H1 (cell line): ENCODE data around the gene CADM2. TPM values are rescaled to one million over a fixed set of nuclear protein-coding genes. Genes with fewer than 3 reads are reported as not detected.
A peak's percentile ranks its signal among the peaks of the same experiment; 100 is the strongest.

Experiments
- CTCF ChIA-PET: fragments of 300-600 bp; sonication (Branson Sonifier 250); formaldehyde crosslinking; loops from one replicate; lab custom pipeline; 2021; ENCODE audit not compliant: partially characterized antibody; lab: Charles Lee
- POLR2A ChIA-PET: fragments of 300-600 bp; sonication (Branson Sonifier 250); formaldehyde crosslinking; loops from one replicate; lab custom pipeline; 2021; ENCODE audit warnings: inconsistent platforms; ENCODE audit not compliant: partially characterized antibody; lab: Charles Lee
- DNase-seq, 2 experiments: peaks; one replicate each; pipeline versions ENCODE4 v3.0.0 to v3.0.0-alpha.2; 2010 to 2022; ENCODE audit warnings: low spot score in 2 of 2, low read depth in 1 of 2, mixed read lengths in 1 of 2
- FAIRE-seq: peaks from 2 replicates; lab custom pipeline; 2011; peaks lifted over from hg19 to GRCh38; lab: Jason Lieb, UNC
- H2AFZ ChIP-seq: 2 replicates; pipeline ENCODE4 v1.8.1; 2012; ENCODE audit warnings: low read length, inconsistent platforms
- H2AK5ac ChIP-seq: 2 replicates; pipeline ENCODE4 v1.6.1; 2013; ENCODE audit warnings: low read depth, low read length
- H2BK120ac ChIP-seq: replicated peaks from 2 replicates; pipeline ENCODE3; 2013; ENCODE audit warnings: low read depth, low read length, inconsistent platforms
- H2BK12ac ChIP-seq: 2 replicates; pipeline ENCODE4 v1.6.1; 2013; ENCODE audit warnings: low read depth, low read length
- H2BK15ac ChIP-seq: 2 replicates; pipeline ENCODE4 v1.6.1; 2013; ENCODE audit warnings: low read length
- H2BK20ac ChIP-seq: 2 replicates; pipeline ENCODE4 v1.6.1; 2013; ENCODE audit warnings: low read length
- H2BK5ac ChIP-seq: 2 replicates; pipeline ENCODE4 v1.6.1; 2013; ENCODE audit warnings: low read depth, low read length
- H3K14ac ChIP-seq: 2 replicates; pipeline ENCODE4 v1.6.1; 2013; ENCODE audit warnings: inconsistent platforms; ENCODE audit not compliant: insufficient read length
- H3K18ac ChIP-seq: 2 replicates; pipeline ENCODE4 v1.6.1; 2013; ENCODE audit warnings: low read length; ENCODE audit errors: extremely low read depth
- H3K23ac ChIP-seq: 2 replicates; pipeline ENCODE4 v1.6.1; 2013; ENCODE audit warnings: inconsistent platforms; ENCODE audit not compliant: insufficient read length
- H3K23me2 ChIP-seq: 2 replicates; pipeline ENCODE4 v1.6.1; 2013; ENCODE audit warnings: low read depth, low read length
- H3K27ac ChIP-seq: 2 replicates; pipeline ENCODE4 v1.6.1; 2011; ENCODE audit warnings: low read depth, low read length, inconsistent platforms
- H3K27me3 ChIP-seq, 4 experiments: replicated peaks in 1 of 4; 1 replicate in 1 of 4; 2 replicates in 3 of 4; pipeline versions ENCODE4 v1.6.1 to v1.8.1; 2011 to 2013; ENCODE audit warnings: low read length in 3 of 4, mild to moderate bottlenecking in 3 of 4, inconsistent platforms in 2 of 4, mixed read lengths in 2 of 4, moderate library complexity in 1 of 4; ENCODE audit not compliant: control insufficient read depth in 3 of 4, insufficient read depth in 3 of 4; ENCODE audit errors: extremely low read depth in 1 of 4
- H3K36me3 ChIP-seq, 4 experiments: 2 replicates each; pipeline versions ENCODE4 v1.6.1 to v1.8.1; 2011 to 2013; ENCODE audit warnings: mild to moderate bottlenecking in 4 of 4, low read length in 3 of 4, moderate library complexity in 2 of 4, control low read depth in 1 of 4, inconsistent platforms in 1 of 4; ENCODE audit not compliant: insufficient read depth in 4 of 4, control insufficient read depth in 2 of 4
- H3K4ac ChIP-seq: replicated peaks from 2 replicates; pipeline ENCODE3; 2013; ENCODE audit warnings: low read length, low read depth, mixed read lengths, inconsistent platforms; ENCODE audit not compliant: insufficient read length
- H3K4me1 ChIP-seq, 4 experiments: replicated peaks in 1 of 4; 1 replicate in 1 of 4; 2 replicates in 3 of 4; pipeline versions ENCODE4 v1.6.1 to v1.8.1; 2011 to 2013; ENCODE audit warnings: low read length in 3 of 4, inconsistent platforms in 2 of 4, mixed read lengths in 1 of 4; ENCODE audit not compliant: insufficient read depth in 4 of 4, control insufficient read depth in 3 of 4
- H3K4me2 ChIP-seq, 2 experiments: 2 replicates each; pipeline versions ENCODE4 v1.6.1 to v1.8.1; 2011 to 2013; ENCODE audit warnings: low read depth in 2 of 2, low read length in 2 of 2, control low read depth in 1 of 2, inconsistent platforms in 1 of 2, mild to moderate bottlenecking in 1 of 2; ENCODE audit not compliant: insufficient read depth in 1 of 2
- H3K4me3 ChIP-seq, 4 experiments: fragments of 200-600, 300-600 bp in 1 of 4; sonication (generic), shearing (Covaris generic), sonication (Bioruptor Twin) in 1 of 4; 2 replicates each; pipeline versions ENCODE4 v1.5.1 to v1.8.1; 2011 to 2016; ENCODE audit warnings: low read length in 4 of 4, low read depth in 3 of 4, control low read depth in 2 of 4, inconsistent platforms in 2 of 4, mild to moderate bottlenecking in 2 of 4, mixed read lengths in 1 of 4, moderate library complexity in 1 of 4; ENCODE audit not compliant: insufficient read depth in 2 of 4; ENCODE audit errors: extremely low read depth in 1 of 4
- H3K56ac ChIP-seq: replicated peaks from 2 replicates; pipeline ENCODE3; 2013; ENCODE audit warnings: low read depth, mild to moderate bottlenecking, mixed read lengths, low read length, inconsistent platforms; ENCODE audit not compliant: insufficient read length
- H3K79me1 ChIP-seq: 2 replicates; pipeline ENCODE4 v1.6.1; 2013; ENCODE audit warnings: low read depth, low read length, control low read depth
- H3K79me2 ChIP-seq, 2 experiments: 2 replicates each; pipeline versions ENCODE4 v1.6.1 to v1.8.1; 2012 to 2013; ENCODE audit warnings: low read length in 2 of 2, mild to moderate bottlenecking in 2 of 2, inconsistent platforms in 1 of 2; ENCODE audit not compliant: insufficient read depth in 2 of 2, control insufficient read depth in 1 of 2
- H3K9ac ChIP-seq, 4 experiments: replicated peaks in 1 of 4; 1 replicate in 1 of 4; 2 replicates in 3 of 4; pipeline versions ENCODE4 v1.6.1 to v1.8.1; 2011 to 2013; ENCODE audit warnings: low read depth in 3 of 4, low read length in 3 of 4, control low read depth in 2 of 4, mild to moderate bottlenecking in 2 of 4, moderate library complexity in 2 of 4, inconsistent platforms in 1 of 4; ENCODE audit errors: extremely low read depth in 1 of 4
- H3K9me3 ChIP-seq, 2 experiments: 2 replicates each; pipeline versions ENCODE4 v1.6.1 to v1.8.1; 2012 to 2013; ENCODE audit warnings: mild to moderate bottlenecking in 2 of 2, moderate library complexity in 2 of 2, control low read depth in 1 of 2, inconsistent platforms in 1 of 2, low read depth in 1 of 2, low read length in 1 of 2, mixed read lengths in 1 of 2; ENCODE audit not compliant: insufficient read depth in 2 of 2
- H4K20me1 ChIP-seq, 2 experiments: replicated peaks in 1 of 2; 2 replicates each; pipeline versions ENCODE3 to v1.8.1; 2011 to 2013; ENCODE audit warnings: inconsistent platforms in 2 of 2, low read length in 2 of 2, mild to moderate bottlenecking in 1 of 2; ENCODE audit not compliant: insufficient read depth in 2 of 2, control insufficient read depth in 1 of 2
- H4K5ac ChIP-seq: 2 replicates; pipeline ENCODE4 v1.6.1; 2013; ENCODE audit warnings: low read length, low read depth, mixed read lengths, inconsistent platforms; ENCODE audit not compliant: insufficient read length
- H4K8ac ChIP-seq: 2 replicates; pipeline ENCODE4 v1.8.0; 2013; ENCODE audit warnings: mild to moderate bottlenecking, moderate library complexity, low read length, inconsistent platforms; ENCODE audit not compliant: insufficient read depth; ENCODE audit errors: extremely low read depth
- H4K91ac ChIP-seq: replicated peaks from 2 replicates; pipeline ENCODE3; 2013; ENCODE audit warnings: low read length, mixed read lengths, inconsistent platforms; ENCODE audit not compliant: insufficient read length
- ASH2L ChIP-seq: fragments of 200-600, 300-600 bp; sonication (generic); IDR thresholded peaks from one replicate; pipeline ENCODE4 v1.7.1; 2017; ENCODE audit warnings: low read length
- POLR2AphosphoS5 ChIP-seq: IDR thresholded peaks from 2 replicates; pipeline ENCODE4 v1.6.1; 2011; ENCODE audit warnings: low read depth, low read length
- YY1 ChIP-seq: IDR thresholded peaks from 2 replicates; pipeline ENCODE4 v1.6.1; 2011; ENCODE audit warnings: low read depth, mild to moderate bottlenecking, low read length
- WGBS, 2 experiments: shearing (Covaris generic) in 1 of 2; methylation state at CpG; one replicate each; pipeline versions ENCODE4 v1.1.6 to v1.1.7; 2013 to 2015; ENCODE audit warnings: low lambda C conversion rate in 2 of 2, mixed read lengths in 2 of 2, inconsistent platforms in 1 of 2, low coverage in 1 of 2, missing lambda C conversion rate in 1 of 2; ENCODE audit not compliant: insufficient replicate concordance in 2 of 2, insufficient coverage in 1 of 2, insufficient read length in 1 of 2; ENCODE audit errors: extremely low coverage in 1 of 2, missing lambda C conversion rate in 1 of 2; 5-methylcytosine and 5-hydroxymethylcytosine counted together
- polyA plus RNA-seq, 7 experiments: library from polyadenylated mRNA; depleted of rRNA in 3 of 7; stranded (reverse) in 5 of 7; unstranded in 2 of 7; fragments of >200 nt in 5 of 7; fragments of 200-250 nt in 2 of 7; gene quantifications; 1 replicate in 5 of 7; 2 replicates in 1 of 7; 4 replicates in 1 of 7; pipeline versions ENCODE4 v1.2.1 to v1.2.3, GENCODE V29; 2011 to 2013; ENCODE audit warnings: missing spikeins in 2 of 7, mixed read lengths in 2 of 7
- total RNA-seq: library from RNA; stranded (reverse); fragmentation: NEBNext Ultra II Directional; extraction: Animal tissue kit (Norgen Biotek cat#: 25700); gene quantifications from 2 replicates; pipeline ENCODE4 v1.2.1, GENCODE V29; 2021

Gene CADM2
- total and polyA plus RNA-seq, 2 of the 8 experiments (the other 6 are each of a cell fraction or from before 2014, with no cell fraction given): 14.9 to 20.9 TPM

DNA sequence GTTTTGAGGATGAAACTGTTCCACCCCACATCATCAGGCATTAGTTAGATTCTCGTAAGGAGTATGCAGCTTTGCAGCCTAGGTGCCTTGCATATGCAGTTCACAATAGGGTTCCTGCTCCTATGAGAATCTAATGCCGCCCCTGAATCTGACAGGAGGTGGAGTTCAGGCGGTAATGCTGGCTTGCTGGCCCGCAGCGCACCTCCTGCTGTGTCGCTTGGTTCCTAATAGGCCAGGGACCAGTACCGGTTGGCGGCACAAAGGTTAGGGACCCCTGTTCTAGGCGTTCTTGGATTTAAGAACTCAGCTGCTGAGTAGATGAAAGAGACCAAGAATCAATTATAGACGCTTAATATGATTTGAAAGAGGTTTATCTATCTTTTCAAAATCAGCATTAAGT is 595.4 kb downstream of the CADM2 start:
- no peaks in the 10 kb centered on the region for H3K79me1 ChIP-seq
- POLR2A ChIA-PET: no interaction called here
- no peaks in the 10 kb centered on the region for H3K9me3 ChIP-seq
- WGBS, 2 experiments: 43% methylated on average over 10 of the region's 10 CpGs; no CpG with 5 or more reads in 1 of the 2 experiments
- no peak overlapping the region for H2BK120ac ChIP-seq
- no peaks in the 10 kb centered on the region for H3K36me3 ChIP-seq
- no peak overlapping the region for H2AK5ac ChIP-seq
- H2BK5ac ChIP-seq: no peak overlapping the region
- no peak overlapping the region for H2AFZ ChIP-seq
- no peaks in the 10 kb centered on the region for H3K27me3 ChIP-seq
- H3K56ac ChIP-seq: no peak overlapping the region
- no peaks in the 10 kb centered on the region for H3K79me2 ChIP-seq
- H3K27ac ChIP-seq: no peak overlapping the region
- FAIRE-seq (no peak), DNase-seq (peak in 1 of 2 experiments; percentile 58)
- no peak overlapping the region for H3K9ac ChIP-seq
- CTCF ChIA-PET: no interaction called here
- H3K23me2 ChIP-seq: no peaks in the 10 kb centered on the region
- no peak overlapping the region for H3K4me2 ChIP-seq
- no peak overlapping the region for H3K14ac ChIP-seq
- no peak overlapping the region for H3K4ac ChIP-seq
- no peak overlapping the region for H4K8ac ChIP-seq
- no peak overlapping the region for H4K91ac ChIP-seq
- H3K4me1 ChIP-seq: no peaks in the 10 kb centered on the region
- H4K20me1 ChIP-seq: no peaks in the 10 kb centered on the region
- no peak overlapping the region for H2BK20ac ChIP-seq
- no peak overlapping the region for H4K5ac ChIP-seq
- TF ChIP-seq POLR2AphosphoS5: peak; percentile 56; the same call in 1 of the 2 replicates
- TF ChIP-seq ASH2L: no peak
- TF ChIP-seq YY1: no peak
- no peak overlapping the region for H2BK15ac ChIP-seq
- no peak overlapping the region for H3K4me3 ChIP-seq
- no peak overlapping the region for H2BK12ac ChIP-seq
- no peak overlapping the region for H3K23ac ChIP-seq
- no peak overlapping the region for H3K18ac ChIP-seq
